ENCODE measurements around the gene TTYH3.

DNA sequence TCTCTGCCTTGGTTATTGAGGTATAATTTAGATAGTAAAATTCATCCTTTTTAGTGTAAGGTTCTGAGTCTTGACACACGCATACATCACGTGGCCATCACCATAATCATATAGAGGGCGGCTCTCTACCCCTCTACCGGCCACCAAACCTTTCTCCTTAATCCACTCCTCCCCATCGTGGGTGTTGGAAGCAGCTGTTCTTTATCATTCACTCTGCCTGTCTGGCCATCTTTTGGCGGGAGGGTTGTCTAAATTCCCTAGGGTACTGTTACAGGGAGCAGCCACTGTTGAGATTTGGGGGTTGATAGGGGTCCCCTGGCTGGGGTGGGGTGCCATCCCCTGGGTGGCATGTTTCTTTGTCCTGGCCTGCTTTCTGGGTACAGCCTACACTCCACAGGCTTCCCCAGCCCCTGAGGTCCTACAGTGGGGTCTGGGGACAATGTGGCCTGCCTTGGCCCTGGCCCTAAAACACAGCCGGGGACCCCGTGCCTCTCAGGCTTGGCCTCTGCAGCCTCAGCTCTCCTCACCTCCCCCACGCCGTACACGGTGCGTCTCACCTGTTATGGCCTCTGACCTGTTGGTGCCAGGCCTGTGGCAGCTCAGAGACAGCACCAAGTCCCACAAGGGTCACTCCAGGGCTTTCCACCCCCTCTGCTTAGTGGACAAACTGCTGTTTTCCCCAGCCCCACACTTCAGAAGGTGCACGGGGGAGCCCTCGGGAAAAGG is 73.7 kb downstream of the TTYH3 start:
- TF ChIP-seq, protein P1, sequence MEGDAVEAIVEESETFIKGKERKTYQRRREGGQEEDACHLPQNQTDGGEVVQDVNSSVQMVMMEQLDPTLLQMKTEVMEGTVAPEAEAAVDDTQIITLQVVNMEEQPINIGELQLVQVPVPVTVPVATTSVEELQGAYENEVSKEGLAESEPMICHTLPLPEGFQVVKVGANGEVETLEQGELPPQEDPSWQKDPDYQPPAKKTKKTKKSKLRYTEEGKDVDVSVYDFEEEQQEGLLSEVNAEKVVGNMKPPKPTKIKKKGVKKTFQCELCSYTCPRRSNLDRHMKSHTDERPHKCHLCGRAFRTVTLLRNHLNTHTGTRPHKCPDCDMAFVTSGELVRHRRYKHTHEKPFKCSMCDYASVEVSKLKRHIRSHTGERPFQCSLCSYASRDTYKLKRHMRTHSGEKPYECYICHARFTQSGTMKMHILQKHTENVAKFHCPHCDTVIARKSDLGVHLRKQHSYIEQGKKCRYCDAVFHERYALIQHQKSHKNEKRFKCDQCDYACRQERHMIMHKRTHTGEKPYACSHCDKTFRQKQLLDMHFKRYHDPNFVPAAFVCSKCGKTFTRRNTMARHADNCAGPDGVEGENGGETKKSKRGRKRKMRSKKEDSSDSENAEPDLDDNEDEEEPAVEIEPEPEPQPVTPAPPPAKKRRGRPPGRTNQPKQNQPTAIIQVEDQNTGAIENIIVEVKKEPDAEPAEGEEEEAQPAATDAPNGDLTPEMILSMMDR (IDR thresholded peaks at IDR 0.05), result no peak
- no peak for TF ChIP-seq ZFX (IDR thresholded peaks at IDR 0.05; ENCODE audit: borderline replicate concordance)

Data from 22Rv1 (cell line).